ENCODE results near the gene R3HDM1.

Gene R3HDM1

DNA sequence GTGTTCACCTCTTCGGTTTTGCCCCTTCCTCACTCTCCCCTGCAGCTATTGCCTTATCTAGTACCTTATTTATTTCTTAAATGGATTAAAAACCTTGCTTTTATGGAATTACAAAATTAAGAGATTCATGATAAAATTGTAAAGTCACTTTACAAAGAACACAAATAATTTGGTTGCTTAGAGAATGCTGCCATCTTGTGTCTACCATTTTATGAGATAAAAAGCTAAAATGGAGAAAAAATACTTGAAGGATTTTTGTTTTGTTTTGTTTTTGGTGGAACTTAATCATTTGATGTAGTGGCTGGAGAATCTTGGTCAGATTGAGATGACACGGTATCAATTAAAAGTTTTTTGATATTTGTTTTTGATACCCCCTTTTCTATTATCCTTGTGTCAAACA, 69.6 kb downstream of the R3HDM1 start:
- H3K27ac ChIP-seq (ENCODE audit: low read depth, low read length), result no peak overlapping the region
- no peak overlapping the region for H3K4me3 ChIP-seq (ENCODE audit: low read length)
- H3K36me3 ChIP-seq (ENCODE audit: control insufficient read depth, low read length), result peaks cover 33% of the 10 kb centered on the region
- H4K20me1 ChIP-seq (ENCODE audit: control insufficient read depth, insufficient read depth, low read depth, low read length), result no peaks in the 10 kb centered on the region
- no peaks in the 10 kb centered on the region for H3K9me3 ChIP-seq (ENCODE audit: control insufficient read depth, insufficient read depth, low read length)
- H3K4me2 ChIP-seq (ENCODE audit: low read length), result no peak overlapping the region
- peaks cover 29% of the 10 kb centered on the region for H3K79me2 ChIP-seq (ENCODE audit: control insufficient read depth, low read length)
- H3K4me1 ChIP-seq (ENCODE audit: control insufficient read depth, low read length), result no peaks in the 10 kb centered on the region
- no peaks in the 10 kb centered on the region for H3K27me3 ChIP-seq (ENCODE audit: control insufficient read depth, low read length)
- H3K9me2 ChIP-seq (replicated peaks; ENCODE audit: control insufficient read depth, low read length), result no peaks in the 10 kb centered on the region
- H3F3A ChIP-seq (ENCODE audit: control insufficient read depth, insufficient read depth), result no peaks in the 10 kb centered on the region
- TF ChIP-seq EZH2phosphoT487 (IDR thresholded peaks at IDR 0.05; ENCODE audit: borderline replicate concordance, low read length), result no peak
- TF ChIP-seq, protein P1, sequence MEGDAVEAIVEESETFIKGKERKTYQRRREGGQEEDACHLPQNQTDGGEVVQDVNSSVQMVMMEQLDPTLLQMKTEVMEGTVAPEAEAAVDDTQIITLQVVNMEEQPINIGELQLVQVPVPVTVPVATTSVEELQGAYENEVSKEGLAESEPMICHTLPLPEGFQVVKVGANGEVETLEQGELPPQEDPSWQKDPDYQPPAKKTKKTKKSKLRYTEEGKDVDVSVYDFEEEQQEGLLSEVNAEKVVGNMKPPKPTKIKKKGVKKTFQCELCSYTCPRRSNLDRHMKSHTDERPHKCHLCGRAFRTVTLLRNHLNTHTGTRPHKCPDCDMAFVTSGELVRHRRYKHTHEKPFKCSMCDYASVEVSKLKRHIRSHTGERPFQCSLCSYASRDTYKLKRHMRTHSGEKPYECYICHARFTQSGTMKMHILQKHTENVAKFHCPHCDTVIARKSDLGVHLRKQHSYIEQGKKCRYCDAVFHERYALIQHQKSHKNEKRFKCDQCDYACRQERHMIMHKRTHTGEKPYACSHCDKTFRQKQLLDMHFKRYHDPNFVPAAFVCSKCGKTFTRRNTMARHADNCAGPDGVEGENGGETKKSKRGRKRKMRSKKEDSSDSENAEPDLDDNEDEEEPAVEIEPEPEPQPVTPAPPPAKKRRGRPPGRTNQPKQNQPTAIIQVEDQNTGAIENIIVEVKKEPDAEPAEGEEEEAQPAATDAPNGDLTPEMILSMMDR (IDR thresholded peaks at IDR 0.05; ENCODE audit: low read depth, low read length, poor library complexity, severe bottlenecking), result no peak

DNA sequence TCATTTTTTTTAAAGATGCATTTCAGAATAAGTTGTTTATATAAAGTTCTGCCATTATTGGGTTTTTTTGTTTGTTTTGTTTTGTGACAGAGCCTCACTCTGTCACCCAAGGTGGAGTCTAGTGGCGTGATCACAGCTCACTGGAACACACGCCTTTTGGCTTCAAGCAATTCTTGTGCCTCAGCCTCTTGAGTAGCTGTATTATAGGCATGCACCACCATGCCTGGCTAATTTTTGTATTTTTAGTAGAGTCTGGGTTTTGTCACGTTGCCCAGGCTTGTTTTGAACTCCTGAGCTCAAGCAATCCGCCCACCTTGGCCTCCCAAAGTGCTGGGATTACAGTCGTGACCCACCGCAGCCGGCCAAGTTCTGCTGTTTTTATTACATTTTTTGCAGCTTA, 72.3 kb downstream of the R3HDM1 start:
- Histone ChIP-seq H3F3A (ENCODE audit: control insufficient read depth, insufficient read depth) (no peaks in the 10 kb centered on the region), H4K20me1 (ENCODE audit: control insufficient read depth, insufficient read depth, low read depth, low read length) (no peaks in the 10 kb centered on the region), H3K79me2 (ENCODE audit: control insufficient read depth, low read length) (peaks cover 21% of the 10 kb centered on the region), H3K27me3 (ENCODE audit: control insufficient read depth, low read length) (no peaks in the 10 kb centered on the region), H3K4me2 (ENCODE audit: low read length) (no peak overlapping the region), H3K4me3 (ENCODE audit: low read length) (no peak overlapping the region), H3K9me3 (ENCODE audit: control insufficient read depth, insufficient read depth, low read length) (no peaks in the 10 kb centered on the region), H3K4me1 (ENCODE audit: control insufficient read depth, low read length) (no peaks in the 10 kb centered on the region), H3K9me2 (replicated peaks; ENCODE audit: control insufficient read depth, low read length) (no peaks in the 10 kb centered on the region), H3K27ac (ENCODE audit: low read depth, low read length) (no peak overlapping the region), H3K36me3 (ENCODE audit: control insufficient read depth, low read length) (peaks cover 44% of the 10 kb centered on the region)
- no peak for TF ChIP-seq EZH2phosphoT487 (IDR thresholded peaks at IDR 0.05; ENCODE audit: borderline replicate concordance, low read length)
- TF ChIP-seq, protein P1 (IDR thresholded peaks at IDR 0.05; ENCODE audit: low read depth, low read length, poor library complexity, severe bottlenecking), result no peak

DNA sequence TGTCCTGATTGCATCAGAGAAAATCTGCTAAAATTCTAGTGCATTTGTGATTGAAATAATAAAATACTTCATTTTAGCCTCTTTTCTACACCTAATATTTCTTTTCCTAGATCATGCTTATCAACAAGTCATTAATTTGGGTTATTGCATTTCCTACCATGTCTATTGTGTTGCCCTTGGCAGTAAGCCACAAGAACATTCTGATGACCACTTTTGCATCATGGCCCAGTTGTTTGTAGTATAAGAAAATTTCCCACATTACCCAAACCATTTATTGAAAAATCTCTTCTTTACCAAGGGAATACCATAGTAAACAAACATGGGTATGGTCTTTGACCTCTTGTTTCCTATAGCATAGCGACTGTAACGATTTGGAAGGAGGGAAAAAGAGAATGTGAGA, 76.3 kb downstream of the R3HDM1 start:
- 0 out of 2 replicates have a peak, but pooled peaks cover 6% of the 10 kb centered on the region for H3F3A ChIP-seq (ENCODE audit: control insufficient read depth, insufficient read depth)
- TF ChIP-seq, protein P1 (IDR thresholded peaks at IDR 0.05; ENCODE audit: low read depth, low read length, poor library complexity, severe bottlenecking), result no peak
- TF ChIP-seq EZH2phosphoT487 (IDR thresholded peaks at IDR 0.05; ENCODE audit: borderline replicate concordance, low read length), result no peak
- H4K20me1 ChIP-seq (ENCODE audit: control insufficient read depth, insufficient read depth, low read depth, low read length), result no peaks in the 10 kb centered on the region
- no peaks in the 10 kb centered on the region for H3K9me3 ChIP-seq (ENCODE audit: control insufficient read depth, insufficient read depth, low read length)
- H3K79me2 ChIP-seq (ENCODE audit: control insufficient read depth, low read length), result no peaks in the 10 kb centered on the region
- no peaks in the 10 kb centered on the region for H3K9me2 ChIP-seq (replicated peaks; ENCODE audit: control insufficient read depth, low read length)
- H3K4me2 ChIP-seq (ENCODE audit: low read length), result no peak overlapping the region
- H3K36me3 ChIP-seq (ENCODE audit: control insufficient read depth, low read length), result peaks cover 47% of the 10 kb centered on the region
- no peak overlapping the region for H3K27ac ChIP-seq (ENCODE audit: low read depth, low read length)
- H3K4me1 ChIP-seq (ENCODE audit: control insufficient read depth, low read length), result no peaks in the 10 kb centered on the region
- no peaks in the 10 kb centered on the region for H3K27me3 ChIP-seq (ENCODE audit: control insufficient read depth, low read length)
- no peak overlapping the region for H3K4me3 ChIP-seq (ENCODE audit: low read length)
